Stimulated activated CD4-positive, alpha-beta T cell treated with anti-CD3 and anti-CD28 coated beads, Interleukin-4, amount 100 ng/mL, for 4 hours (primary cell): ENCODE measurements around the gene ISCU.

Experiments
- DNase-seq, 2 experiments: peaks; one replicate each; pipeline ENCODE4 v3.0.0-alpha.2; 2020

The ISCU gene

DNA sequence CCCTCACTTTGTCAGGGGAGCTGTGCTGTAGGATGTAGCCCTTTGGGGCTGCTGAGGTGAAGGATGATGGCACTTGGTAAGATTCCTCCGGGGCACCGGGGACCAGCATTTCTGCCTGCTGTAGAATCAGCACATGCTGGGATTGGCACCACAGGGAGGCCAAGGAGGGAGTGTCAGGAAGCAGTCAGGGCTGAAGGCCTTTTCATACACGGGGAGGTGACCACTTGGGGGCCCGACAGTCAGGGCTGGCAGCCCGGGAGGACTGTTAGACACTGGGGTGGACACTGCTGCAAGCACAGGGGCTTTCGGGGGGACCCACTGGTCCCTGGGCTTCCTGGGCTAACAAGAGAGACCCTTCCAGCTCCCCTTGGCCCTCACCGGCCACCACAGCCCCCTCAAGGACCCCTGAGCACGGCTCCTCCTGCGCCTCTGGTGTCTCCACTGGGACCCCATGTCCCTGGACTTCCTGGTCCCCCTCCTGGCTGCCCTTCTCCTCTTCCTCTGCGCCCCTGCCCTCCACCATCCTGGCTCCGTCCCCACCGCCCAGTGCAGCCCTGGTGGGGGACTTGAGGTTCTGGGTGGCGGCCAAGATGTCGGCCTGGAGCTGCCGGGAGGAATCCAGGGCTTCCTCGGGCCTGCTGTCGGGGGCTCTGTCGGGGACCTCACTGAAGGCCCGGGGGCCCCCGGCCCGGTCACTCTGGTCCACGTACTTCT lies 29.0 kb downstream of the ISCU start:
- no peak for DNase-seq

DNA sequence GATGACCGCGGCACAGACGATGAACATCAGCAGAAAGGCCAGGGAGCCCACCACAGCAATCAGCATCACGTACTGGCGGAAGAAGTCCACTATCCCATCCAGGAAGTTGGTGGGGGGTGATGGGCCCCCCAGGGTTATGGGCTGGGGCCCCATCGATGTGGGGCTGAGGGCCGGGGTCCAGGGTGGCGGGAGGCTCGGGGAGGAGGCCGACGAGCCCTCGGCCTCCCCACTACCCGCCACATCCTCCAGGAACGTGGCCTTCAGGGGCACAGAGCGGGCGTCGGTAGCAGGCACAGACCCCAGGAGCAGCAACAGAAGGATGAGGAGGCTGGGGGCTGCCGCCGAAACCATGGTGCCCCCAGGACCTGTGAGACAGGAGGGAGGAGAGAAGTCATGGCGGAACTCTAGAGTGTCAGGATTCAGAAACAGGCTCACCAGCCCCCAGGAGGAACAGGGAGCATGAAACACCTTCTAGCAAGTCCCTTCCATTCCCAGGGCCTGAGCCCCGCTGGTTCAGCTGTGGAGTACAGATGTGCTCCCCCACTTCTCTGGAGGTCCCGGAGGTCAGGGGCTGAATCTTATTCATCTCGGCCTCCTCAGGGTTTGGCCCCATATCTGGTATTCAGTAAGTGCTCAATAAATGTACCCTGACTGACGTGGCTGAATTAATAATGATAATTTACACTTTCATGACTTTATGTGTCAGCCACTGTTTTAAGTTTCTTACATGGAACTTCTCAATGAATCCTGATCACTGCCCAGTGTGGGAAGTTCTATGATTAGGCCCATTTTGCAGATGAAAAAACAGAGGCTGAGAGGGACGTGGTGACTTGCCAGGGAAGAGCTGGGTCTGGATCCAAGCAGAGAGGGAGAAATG lies 29.9 kb downstream of the ISCU start:
- DNase-seq, result no peak

DNA sequence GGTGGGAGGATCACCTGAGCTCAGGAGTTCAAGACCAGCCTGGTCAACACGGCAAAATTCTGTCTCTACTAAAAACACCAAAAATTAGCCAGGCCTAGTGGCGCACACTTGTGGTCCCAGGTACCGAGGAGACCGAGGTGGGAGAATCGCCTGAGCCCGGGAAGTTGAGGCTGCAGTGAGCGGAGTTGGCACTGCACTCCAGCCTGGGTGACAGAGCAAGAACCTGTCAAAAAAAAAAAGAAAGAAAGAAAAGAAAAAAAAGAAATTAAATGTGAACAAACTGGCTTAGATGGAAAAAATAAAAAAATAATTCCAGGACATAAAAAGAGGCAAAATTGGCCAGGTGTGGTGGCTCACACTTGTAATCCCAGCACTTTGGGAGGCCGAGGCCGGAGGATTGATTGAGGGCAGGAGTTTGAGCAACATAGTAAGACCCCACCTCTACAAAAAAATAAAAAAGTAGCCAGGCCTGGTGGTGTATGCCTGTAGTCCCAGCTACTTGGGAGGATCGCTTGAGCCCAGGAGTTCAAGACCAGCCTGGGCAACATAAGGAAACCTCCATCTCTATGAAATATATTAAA lies 32.0 kb downstream of the ISCU start:
- DNase-seq, result no peak

DNA sequence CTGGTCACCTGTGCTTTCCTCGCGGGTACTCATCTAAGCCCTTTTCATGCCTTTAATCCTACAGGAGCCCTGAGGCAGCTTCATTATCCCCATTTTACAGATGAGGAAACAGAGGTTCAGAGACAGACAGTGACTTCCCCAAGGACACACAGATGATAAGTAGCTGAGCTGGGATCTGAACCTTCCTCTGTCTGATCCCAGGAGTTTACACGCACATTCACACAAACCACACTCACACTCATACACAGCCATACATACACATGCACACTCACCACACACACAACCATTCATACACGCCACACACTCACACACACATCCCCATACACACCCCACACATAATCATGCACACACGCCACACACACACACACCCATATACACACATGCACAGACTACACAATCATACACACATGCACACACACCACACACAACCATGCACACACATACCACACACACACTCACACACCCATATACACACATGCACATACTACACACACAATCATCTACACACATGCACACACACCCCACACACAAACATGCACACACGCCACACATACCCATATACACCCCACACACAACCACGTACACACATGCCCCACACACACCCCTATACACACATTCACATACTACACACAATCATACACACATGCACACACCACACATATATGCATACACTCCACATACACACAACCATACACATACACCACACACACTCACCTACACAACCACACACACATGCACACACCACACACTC lies 32.7 kb downstream of the ISCU start:
- DNase-seq, result no peak

DNA sequence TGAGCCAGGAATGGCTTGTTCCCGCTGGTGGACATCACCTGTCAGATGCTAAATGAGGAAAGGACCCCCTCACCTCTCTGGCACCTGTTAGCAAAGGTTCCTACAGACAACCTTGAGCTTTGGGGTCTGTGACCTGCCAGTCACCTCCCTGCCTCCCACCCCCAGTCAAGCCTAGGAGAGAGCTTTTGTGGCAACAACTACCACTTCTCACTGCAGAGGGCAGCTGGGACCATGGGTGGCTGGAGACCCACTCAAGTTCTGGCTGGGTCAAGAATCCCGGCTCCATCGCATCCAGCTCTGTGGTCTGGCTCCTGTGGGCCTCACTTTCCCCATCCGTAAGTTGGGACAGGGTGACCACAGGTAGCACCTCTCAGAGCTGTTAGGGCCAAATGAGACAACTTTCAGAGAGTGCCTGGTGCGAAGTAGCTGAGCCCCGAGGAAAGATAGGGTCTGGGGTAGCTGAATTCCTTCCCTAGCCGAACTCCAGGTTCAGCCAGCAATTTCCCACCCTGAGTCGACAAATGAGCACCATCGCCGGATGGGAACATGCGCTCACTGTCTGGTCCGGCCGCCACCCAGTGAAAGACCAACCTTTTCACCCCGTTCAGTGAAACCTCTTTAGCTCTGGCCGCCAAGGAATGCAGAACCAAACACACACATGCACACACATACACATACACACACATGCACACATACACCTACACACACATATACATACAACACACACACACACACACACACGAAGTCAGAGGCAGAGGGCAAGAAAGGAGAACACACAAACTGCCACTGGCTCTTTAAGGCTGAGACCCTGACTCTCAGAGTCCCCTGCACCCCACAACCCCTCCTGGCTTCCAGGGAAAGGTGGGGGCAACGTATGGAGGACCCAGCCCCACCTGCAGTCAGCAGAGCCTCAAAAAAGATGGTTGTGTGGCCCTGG lies 33.6 kb downstream of the ISCU start:
- DNase-seq, result no peak

DNA sequence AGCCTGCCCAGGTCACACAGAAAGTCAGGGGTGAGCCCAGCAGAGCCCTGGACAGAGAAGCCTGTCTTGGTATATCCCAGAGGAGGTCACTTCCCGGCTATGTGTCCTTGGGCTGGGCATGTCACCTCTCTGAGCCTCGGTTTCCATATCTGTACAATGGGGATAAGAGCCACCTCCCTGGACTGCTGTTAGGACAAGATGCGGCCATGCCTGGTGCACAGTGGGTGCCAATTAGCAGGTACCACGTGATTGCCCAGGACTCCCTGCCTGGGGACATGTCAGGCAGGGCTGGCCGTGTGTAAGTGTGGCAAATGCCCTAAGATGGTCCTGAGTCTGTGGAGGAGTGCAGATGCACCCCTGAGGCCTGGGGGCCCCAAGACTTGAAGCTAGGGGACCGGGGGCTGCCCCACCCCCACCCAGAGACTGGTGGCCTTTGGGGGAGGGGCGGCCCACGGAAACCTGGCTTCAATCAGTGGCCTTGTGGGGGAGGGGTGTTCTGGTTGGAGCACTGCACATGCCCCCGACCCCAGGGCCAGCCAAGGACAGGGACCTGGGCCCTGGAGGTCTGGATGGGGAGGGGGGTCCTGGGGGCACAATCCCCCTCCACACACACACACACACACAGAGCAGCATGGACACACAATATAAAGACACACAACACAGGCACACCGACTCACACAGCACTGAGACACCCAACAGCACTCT lies 34.6 kb downstream of the ISCU start:
- no peak for DNase-seq

DNA sequence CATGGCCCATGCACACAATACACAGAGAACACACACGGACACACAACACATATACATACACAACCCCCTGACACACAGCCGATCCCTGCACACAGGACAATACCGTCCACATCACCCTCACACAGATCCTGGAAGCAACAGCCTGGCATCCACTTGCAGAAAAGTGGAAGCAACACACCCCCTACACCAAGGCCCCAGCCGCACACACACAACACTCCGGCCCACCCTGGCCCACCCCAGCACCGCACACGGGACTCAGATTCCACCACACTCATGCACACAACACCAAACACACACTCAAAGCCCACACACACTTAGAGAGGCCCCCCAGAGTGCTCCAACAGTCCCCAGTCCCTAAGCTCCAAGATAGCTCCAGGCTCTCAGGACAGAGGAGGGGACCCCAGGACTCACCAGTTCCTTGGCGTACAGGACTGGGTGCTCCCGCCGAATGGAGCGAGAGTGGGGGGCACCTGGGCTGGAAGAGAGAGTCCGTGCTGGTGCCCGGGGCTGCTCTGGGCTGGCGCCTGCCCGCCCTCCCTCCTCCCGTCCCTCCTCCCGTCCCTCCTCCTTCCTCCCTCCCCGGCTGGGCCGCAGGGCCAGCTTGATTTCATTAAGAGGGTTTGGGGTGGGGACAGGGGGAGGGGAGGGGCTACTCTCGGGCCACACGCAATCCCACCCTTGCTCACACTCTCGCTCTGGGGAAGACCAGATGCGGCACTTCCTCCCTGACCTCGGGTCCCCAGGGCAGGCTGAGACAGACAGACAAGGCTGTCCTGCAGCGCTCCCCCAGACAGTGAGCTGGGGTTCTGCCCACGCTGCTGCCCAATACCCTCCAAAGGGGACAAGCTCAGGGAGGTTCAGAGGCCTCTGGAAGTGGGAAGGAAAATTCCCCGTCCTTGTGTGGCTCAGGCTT lies 35.4 kb downstream of the ISCU start, which contains the start of gene TMEM119:
Gene TMEM119, minus strand, starts transcription at position 526 of the 913 bp plus-strand sequence. CDS start 5,701 bp downstream, outside the sequence.
- no peak for DNase-seq

DNA sequence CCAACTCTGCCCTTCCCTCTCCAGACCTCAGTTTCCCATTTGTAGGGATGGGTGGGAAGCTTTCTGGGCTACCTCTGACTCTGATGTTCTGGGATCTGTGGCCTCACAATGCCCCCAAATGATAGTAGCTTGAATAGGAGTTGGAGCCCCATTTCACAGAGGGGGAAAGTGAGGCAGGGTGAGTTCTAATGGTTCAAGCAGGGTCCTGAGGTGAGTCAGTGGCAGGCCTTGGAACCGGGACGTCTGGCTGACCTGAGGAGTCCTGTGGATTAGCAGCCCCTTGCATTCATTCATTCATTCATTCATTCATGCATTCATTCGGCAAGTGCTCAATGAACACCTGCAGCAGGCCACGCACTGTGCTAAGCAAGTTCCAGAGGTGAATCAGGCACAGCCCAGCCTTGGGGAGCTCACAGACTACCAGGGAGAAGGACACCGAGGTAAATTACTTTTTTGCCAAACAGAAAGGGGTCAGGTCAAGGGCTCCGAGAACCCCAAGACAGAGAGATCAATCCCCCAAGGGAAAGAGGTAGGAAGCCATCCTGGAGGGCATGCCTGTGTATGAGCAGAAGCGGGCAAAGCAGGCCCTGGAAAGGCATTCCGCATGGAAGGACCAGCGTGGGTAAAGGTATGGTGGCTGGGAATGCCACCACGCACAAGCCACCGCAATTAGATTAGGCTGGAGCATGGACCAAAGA lies 36.3 kb downstream of the ISCU start:
- DNase-seq, result no peak

DNA sequence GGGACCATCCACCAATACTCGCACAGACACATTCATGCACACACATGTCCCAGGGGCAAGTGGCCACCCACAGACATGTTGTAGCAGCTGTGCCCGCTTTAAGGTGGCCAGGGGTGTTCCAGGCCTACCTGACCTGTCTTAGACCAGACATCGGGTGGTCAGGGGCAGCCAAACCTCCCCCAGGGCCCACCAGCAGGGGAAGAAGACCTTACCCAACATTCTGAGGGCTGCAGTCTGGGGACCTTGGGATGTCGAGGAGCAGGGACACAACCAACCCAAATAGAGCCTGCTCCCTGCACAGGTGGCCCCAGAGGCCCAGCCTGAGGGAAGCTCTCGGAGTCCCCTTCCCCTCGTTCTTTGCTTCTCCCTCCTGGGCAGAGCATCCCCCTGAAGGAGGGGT lies 37.1 kb downstream of the ISCU start:
- no peak for DNase-seq

DNA sequence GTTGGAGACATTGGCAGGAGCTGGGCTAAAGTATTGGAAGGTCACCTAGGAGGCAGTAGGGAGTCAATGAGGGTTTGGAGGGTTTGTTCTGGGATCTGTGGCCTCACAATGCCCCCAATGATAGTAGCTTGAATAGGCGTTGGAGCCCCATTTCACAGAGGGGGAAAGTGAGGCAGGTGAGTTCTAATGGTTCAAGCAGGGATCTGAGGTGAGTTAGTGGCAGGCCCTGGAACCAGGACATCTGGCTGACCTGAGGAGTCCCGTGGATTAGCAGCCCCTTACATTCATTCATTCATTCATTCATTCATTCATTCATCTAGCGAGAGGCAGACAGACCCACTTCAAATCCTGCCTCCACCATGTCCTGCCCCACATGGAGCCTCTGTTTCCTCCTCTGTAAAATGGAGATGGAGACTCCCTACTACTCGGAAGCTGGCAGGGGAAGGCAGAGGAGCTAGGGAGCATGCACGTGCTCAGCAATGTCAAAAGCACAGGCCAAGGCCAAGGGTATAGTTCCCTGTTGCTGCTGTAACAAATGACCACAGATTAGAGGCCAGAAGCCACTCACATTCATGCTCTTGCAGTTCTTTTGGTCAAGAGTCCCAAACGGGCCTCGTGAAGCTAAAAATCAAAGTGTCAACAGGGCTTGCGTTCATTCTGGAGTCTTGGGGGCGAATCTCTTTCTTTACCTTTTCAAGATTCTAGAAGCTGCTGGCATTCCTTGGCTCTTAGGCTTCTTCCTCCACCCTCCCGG lies 37.7 kb downstream of the ISCU start:
- DNase-seq, result no peak

DNA sequence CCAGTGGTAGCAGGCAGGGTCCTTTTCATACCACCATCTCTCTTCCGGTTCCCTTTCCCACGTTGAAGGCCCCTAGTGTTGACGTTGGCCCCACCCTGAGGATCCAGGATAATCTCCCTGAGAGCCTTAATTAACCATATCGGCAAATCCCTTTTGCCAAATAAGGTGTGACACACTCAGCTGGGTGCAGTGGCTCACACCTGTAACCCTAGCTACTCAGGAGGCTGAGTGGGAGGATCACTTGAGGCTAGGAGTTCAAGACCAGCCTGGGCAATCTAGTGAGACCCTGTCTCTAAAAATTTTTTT lies 38.3 kb downstream of the ISCU start:
- no peak for DNase-seq

DNA sequence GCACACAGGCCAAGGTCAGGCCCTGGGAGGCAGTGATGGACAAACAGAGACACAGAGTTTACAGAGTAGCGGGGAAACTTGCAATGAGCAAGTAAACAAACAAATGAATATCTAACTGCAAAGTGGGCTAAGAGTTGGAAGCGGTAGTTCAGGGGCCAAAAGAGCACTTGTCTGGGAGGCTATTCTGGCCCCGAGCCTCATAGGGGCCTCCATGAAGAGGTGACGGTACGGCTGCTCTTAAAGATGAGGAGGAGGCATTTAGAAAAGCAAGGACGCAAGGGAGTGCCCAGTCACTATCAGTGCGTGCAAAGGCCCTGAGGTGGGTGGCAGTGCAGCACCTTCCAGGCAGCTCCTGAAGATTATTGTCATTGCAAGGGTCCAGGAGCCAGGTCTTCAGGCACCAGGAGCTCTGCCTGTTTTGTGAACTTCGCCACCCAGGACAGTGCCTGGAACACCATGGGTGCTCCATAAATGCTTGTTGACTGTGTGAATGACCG lies 39.9 kb downstream of the ISCU start:
- DNase-seq, result no peak

DNA sequence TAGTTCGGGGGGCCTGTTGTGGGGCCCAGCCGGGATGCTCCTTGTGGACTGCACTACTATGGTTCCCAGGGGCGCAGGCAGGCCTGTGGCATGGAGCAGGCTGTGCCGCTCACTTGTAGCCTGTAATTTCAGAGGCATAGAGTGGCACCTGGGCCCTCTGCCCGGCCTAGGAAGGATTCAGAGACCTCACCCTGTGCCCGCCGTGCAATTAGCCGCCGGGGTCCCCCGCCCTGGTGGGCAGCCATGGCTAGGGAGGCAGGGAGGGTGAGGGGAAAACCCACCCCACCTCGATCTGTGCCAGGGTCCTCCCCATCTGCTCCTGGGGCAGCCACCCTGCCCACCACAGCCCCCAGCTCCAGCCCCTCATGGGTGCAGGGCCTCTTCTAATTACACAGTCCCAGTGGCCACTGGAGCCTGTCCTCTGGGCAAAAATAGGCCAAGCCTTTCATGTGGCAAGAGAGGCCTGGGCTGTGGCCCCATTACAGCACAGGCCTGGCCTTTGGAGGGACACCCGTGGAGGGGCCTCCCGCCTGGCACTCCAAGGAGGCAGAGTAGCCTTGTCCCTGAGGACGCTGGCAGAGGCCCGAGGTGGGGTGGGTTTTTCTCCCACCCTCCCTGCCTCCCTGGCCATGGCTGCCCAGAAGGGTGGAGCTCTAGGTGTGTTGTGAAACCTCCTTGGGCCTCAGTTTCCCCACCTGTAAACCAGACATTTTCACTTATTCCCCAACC lies 40.7 kb downstream of the ISCU start:
- DNase-seq, result no peak

DNA sequence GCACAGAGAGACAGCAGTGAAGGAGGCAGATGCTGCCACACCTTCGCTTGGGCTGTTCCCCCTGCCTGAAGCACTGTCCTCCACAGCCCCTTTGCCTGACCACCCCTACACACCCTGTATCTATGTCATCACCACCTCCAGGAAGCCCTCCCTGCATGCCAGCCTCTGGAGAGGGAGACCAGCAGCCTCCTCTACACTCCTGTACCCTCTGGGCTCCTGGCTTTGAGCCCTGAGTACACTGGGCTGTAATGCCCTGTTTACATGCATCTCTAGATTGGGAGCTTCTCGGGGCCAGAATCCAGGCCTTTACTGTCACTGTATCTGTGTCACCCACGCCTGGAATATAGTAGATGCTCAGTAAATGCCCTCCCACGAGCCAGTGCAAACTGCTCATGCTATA lies 41.3 kb downstream of the ISCU start:
- no peak for DNase-seq

DNA sequence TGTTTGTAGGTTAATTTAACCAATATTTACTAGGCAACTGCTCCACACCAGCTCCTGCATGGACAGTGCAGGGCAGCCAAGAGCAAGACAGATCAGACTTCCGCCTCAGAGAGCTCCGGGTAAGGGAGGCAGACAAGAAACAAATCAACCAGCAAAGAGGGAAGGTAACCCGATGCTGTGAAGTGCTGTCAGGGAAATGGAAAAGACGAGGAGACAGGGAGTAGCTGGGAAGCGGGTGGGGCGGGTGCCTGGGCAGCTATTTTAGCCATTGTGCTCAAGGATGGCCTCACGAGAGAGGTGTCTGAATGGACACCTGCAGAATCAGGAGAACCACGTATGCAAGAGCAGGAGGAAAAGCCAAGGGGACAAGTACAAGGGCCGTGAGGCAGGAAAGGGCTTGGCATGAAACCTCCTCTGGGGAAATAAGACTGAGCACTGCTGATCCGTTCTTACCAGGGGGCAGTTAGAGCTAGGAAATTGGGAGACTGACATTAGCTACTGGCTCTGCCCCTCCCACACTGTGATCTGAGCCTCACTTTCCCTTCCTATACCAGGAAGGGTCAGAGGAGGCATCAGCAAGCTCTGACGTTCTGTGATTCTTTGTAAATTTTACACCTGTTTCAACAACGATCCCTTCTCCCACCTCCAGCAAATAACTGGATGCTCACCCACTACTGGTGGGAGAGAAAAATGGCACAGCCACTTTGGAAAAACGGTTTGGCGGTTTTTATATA lies 42.0 kb downstream of the ISCU start:
- DNase-seq, result no peak

DNA sequence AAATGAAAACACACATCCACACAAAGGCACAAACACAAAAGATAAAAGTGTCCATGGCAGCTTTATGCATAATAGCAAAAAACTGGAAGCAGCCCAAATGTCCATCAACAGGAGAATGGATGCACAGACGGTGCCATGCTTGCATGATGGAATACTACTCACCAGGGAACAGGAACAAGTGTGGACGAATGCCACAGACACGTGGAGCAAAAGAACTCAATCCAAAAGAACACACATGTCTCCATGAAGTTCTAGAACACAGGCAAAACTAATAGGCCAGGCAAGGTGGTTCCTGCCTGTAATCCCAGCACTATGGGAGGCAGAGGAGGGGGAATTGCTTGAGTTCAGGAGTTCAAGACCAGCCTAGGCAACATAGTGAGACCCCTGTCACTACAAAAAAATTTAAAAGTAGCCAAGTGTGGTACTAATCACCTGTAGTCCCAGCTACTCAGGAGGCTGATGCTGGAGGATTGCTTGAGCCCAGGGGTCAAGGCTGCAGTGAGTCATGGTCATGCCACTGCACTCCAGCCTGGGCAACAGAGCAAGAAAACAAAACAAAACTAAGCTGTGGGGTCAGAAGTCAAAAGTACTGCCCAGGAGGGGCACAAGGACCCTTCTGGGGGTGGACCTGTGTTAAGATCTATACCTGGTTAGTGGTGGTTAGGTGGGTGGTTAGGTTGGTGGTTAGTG lies 42.7 kb downstream of the ISCU start:
- DNase-seq, result no peak
